T-helper 9 cell (primary cell): ENCODE measurements around the gene FOXP1.
"Not testable (repeated sequence)": the region's sequence is repeated elsewhere in the genome, so short reads cannot be mapped to it uniquely, and the experiment has no call there.

Experiments used
- DNase-seq: peaks from one replicate; pipeline ENCODE4 v3.0.0-alpha.2; 2020

FOXP1 gene

GRCh38 chr3:71360764-71361163, 222.8 kb downstream of the FOXP1 start:
- no peak for DNase-seq

DNA sequence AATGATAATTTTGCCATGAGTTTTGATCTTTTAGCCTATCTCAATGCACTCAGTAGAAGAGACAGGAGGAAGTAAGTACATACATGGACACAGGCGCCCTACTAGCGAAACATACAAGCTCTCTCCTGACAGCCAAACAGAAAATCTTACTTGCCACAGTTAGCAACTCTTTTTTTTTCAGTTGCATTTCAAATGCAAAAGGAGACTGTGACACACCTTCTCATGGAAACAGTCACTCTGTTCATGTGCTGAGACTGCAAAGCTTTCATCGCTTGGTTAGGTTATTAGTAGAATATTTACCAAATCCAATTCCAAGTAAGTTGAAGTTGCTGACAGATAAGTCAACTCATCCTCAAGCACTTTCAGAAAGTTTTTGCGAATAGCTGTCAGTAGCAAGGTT, 223.3 kb downstream of the FOXP1 start:
- no peak for DNase-seq

GRCh38 chr3:71358243-71358642, 225.3 kb downstream of the FOXP1 start:
- DNase-seq: no peak

GRCh38 chr3:71356265-71356664, 227.3 kb downstream of the FOXP1 start:
- DNase-seq: no peak

DNA sequence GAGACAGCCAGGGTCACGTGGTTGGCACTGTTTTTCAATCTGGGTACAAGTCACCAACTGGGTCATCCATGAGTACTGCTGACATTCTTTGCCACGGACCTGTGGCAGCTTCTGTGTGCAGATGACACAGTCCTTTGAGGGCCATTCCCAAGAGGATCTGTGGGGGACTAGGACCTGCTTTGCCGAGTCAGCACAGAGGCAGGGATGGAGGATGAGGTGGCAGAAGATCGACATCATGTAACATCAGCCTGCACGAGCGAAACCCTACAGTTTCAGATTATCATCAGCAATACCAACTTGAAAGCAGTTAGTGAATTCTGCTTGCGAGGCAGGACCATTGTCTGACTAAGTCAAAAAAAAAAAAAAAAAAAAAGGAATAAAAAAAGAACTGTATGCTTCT, 227.7 kb downstream of the FOXP1 start:
- no peak for DNase-seq

DNA sequence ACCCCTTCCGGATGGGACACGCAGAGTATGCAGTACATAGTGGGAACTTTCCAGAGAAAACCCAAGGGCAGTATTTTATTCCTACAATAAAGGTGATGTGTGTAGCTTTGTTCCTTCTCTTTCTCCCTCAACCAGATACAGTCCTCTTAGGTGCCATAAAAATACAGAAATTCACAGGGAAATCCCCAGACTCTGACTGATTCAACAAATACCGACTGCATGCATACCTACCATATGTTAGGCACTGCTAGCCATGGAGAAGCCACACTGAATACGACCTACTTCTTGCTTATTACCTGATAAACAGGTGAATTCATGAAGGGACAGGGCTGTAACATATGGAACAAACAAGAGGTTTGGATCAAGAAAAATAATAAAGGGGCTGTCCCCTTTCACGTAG, 228.5 kb downstream of the FOXP1 start:
- DNase-seq: no peak

DNA sequence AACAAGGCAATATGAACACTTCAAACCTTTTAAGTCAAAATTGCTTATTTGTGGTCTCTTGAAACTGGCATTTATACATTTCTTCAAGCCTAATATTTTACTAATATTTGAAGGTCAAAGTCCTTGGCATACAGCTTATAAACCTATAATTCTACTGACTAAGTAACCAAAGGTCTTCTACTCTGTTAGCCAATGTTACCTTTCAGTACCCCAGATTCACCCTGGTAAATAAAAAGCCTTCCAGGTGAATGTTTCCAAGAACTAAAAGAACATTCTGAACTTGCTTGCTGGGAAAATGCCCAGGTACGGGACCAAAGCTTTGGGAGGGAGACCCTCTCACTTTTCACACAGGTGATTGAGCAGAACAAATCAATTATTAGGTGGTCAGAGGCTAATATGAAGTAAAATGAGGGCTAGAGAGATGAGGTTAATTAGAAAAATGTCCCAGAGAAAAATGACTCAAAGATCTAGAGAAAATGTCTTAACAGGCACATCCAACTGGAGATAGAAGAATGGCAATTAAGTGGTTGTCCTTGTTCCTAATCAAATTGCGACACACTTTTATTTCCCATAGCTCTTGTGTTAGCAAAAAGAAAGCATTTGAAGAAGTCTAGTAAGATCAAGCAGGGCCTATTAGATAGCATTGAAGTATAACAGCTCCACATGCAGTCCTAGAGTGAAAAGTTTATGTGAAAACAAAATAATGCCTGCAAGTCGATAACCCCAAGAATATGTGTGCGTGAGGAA, 232.0 kb downstream of the FOXP1 start:
- no peak for DNase-seq

DNA sequence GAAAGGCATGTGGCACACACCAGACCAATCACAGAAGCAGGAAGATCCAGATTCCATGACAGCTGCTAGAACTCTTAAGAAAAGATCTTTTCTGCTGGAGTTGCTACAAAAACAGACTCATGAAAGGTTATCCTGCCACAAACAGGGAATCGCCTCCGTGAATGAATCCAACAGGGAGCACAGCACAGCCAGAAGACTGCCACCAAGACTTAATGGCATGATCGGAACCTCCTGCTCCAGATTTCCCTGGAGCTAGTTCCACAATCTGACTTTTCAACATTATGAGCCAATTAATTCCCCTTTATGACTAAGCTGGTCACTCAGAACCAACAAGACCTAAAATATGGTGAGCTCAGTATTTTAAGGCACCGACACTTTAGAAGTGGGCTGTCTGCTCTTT, 232.5 kb downstream of the FOXP1 start:
- no peak for DNase-seq

DNA sequence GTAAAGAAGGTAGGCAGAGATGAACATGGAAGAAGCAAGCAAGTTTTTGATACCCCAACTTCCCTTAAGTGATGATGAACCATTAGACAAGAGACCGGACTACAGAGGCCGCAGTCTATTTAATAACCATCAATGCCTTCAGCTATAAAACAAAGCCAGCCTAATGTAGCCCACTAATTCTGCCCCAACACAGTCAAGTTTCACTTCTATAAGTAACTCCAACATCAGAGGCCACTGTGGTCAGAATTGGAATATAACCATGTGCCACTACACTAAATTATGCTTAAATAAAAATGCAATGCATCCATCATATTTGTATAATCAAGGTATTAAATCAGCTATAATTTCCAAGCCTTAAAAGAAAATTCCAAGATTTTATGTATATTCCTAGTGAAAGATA, 234.7 kb downstream of the FOXP1 start:
- DNase-seq: no peak

DNA sequence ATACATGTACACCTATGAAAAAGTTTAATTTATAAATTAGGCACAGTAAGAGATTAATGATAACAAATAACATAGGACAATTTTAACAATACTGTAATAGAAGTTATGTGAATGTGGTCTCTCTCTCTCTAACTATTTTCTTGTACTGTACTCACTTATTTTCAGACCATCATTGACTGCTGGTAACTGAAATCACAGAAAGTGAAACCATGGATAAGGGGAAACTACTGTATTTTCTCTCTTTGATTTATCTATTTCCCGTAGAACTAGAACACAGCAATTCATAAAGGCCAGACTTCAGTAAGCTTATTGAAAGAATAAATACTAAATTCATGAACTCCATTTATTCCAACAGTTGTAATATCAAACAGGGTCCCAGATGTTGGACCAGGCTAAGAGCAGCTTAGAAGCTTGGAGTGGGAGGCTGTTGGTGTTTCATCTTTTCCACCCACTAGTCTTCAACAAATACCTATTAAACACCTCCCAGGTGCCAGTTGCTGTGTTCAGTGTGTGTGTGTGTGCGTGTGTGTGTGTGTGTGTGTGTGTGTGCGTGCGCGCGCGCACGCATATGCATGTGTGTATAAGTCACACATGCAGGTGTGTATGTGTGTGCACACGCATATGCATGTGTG, 235.4 kb downstream of the FOXP1 start:
- no peak for DNase-seq

DNA sequence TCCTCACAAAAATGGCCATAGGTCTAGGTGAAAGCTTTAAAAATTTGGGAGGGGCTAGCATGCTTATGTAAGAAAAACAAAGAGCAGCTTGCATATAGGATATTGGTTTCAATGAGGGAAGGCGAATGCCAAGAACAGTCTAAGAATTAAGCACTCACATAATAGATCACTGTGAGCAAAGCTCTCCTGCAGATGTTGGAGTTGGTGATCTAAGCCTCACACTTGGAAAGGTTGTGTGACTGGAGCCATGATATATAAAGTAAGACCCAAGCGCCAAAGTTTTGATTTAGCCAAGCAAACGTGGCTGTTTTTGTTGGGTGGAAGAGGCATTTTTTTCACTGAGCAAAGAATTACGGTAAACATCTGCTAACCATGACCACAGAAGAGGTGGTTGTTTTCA, 237.5 kb downstream of the FOXP1 start:
- no peak for DNase-seq

DNA sequence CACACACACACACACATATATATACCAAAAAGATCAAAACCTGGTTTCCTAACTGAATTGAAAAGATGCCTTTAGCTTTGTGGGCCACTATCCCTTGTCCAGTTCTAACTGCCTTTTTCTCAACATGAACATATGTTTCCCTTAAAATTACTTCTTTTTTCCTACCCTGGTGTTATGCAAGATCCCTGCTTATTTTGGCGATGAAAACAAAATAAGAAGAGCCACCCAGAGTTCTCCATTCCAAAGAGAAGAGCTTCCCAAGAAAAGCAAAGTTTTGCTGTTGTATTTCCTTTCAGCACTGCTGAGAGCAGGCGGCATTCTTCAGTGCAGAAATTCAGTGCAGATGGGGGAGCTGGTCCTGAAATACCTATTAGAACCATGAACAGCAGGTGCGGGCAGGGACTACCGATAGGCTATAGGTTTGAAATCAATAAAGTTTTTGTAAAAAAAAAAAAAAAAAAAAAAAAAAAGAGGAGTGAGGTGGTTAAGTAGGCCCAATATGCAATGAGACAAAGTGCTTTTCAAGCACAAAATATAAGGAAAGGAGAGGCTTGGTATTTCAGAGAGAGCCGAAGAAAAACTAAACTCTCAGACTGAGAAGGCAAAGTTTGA, 238.0 kb downstream of the FOXP1 start:
- DNase-seq: no peak

- no peak for DNase-seq
These were observed 241.8 kb downstream of the FOXP1 start for GRCh38 chr3:71341721-71342120.

DNA sequence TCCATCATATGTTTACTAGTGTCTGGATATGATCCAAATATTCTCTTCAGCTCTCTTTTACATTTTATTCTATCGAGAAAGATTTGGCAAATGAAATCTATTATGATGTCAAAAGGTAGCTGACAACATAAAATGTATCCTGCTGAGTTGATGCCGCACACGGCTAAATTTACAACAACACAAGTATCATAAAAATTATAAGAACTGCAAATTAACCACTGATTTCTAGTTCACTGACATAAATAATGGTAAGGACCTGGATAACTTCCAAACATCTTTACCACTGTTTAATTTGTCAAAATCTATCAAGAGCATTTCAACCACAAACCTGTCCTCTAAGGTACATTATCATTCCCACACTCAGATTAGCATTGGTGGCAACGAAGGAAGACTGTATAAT, 244.5 kb downstream of the FOXP1 start:
- no peak for DNase-seq

- DNase-seq: no peak
These were observed 250.7 kb downstream of the FOXP1 start for GRCh38 chr3:71332813-71333212.

DNA sequence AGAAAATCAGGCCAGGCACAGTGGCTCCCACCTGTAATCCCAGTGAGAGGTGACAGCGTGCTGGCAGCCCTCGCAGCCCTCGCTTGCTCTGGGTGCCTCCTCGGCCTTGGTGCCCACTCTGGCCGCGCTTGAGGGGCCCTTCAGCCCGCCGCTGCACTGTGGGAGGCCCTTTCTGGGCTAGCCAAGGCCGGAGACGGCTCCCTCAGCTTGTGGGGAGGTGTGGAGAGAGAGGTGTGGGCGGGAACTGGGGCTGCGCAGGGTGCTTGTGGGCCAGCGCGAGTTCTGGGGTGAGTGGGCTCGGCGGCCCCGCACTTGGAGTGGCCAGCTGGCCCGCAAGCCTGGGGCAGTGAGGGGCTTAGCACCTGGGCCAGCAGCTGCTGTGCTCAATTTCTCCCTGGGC, 252.6 kb downstream of the FOXP1 start:
- DNase-seq: no peak

DNA sequence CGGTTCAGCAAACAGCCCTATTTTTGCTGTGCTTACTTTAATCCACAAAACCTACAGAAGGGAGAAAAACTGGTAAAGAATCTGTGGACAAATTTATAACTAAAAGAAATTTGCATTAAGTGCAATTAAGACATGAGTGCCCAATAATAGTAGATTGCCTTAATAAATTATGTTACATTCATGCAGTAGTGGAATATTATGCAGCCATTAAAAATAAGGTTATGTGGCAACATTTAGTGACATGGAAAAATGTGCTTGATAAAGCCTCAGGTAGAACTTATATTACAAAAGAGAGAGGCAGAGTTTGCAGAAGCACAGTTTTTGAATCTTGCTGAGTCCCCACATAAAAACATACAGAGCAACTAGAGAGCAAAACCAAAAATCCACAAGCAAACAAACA, 253.0 kb downstream of the FOXP1 start:
- no peak for DNase-seq

- no peak for DNase-seq
These were observed 253.7 kb downstream of the FOXP1 start for GRCh38 chr3:71329817-71330216.

DNA sequence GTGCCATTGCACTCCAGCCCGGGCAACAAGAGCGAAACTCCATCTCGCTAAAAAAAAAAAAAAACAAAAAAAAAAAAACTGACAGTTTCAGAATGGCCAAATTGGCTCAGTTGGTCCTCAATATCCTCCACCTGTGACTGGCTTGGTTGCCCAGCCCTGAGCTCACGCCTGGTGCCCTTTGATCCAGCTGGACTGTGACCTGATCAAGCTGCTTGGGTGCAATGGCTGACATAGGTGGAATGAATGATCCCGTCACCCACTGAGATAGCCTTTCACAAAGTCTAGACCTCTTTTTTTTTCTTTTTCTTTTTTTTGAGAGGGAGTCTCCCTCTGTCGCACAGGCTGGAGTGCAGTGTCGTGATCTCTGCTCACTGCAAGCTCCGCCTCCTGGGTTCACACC, 254.6 kb downstream of the FOXP1 start:
- no peak for DNase-seq

DNA sequence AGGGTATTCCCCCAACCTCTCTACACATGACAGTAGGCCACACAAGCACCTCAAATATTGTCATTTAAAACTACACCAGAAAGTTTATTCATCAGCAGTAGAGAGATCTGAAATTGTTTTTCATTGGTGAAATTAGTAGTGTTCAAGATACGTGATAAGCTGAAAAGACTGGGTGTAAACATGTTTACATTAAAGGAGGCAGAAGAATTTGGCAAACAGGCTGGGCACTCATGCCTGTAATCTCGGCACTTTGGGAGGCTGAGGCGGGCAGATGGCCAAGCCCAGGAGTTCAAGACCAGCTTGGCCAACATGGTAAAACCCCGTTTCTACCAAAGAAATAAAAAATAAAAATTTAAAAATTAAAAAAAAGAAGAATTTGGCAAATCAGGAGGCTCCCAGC, 255.6 kb downstream of the FOXP1 start:
- DNase-seq: no peak

GRCh38 chr3:71325715-71326114, 257.8 kb downstream of the FOXP1 start:
- DNase-seq: no peak

- DNase-seq: not testable (repeated sequence)
These were observed 259.3 kb downstream of the FOXP1 start for GRCh38 chr3:71324224-71324623.

DNA sequence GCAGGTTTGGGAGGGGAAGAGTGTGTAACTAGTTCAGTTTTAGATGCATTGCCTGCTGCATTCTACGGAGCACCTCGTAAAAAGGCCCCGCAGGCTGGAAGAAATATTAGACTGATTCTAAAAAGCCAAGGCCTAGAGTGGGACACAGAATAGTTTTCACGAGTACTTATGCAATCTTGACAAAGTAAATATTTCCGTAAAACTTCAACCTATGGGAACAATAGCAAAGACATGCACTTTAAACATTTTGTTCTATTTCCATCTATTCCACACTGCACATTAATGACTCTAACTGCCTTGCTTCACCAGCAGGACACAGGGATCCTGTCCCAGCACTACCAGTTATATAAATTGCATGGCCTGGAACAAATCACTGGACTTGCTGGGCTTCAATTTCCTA, 260.0 kb downstream of the FOXP1 start:
- no peak for DNase-seq

- no peak for DNase-seq
These were observed 261.4 kb downstream of the FOXP1 start for GRCh38 chr3:71322154-71322553.
